HUES6 (cell line): ENCODE results near the gene RIN2.
"Not testable (repeated sequence)": the region's sequence is repeated elsewhere in the genome, so short reads cannot be mapped to it uniquely, and the experiment has no call there.

Experiments
- H3K27ac ChIP-seq: 2 replicates; pipeline ENCODE4 v1.7.0; 2013; ENCODE audit warnings: low read depth, mild to moderate bottlenecking, low read length, inconsistent platforms
- H3K27me3 ChIP-seq: 2 replicates; pipeline ENCODE4 v1.6.1; 2013; ENCODE audit warnings: low read length; ENCODE audit not compliant: control insufficient read depth, insufficient read depth
- H3K36me3 ChIP-seq: 2 replicates; pipeline ENCODE4 v1.6.1; 2013; ENCODE audit warnings: low read length; ENCODE audit not compliant: control insufficient read depth, insufficient read depth
- H3K4me1 ChIP-seq: 2 replicates; pipeline ENCODE4 v1.6.1; 2013; ENCODE audit warnings: low read length; ENCODE audit not compliant: control insufficient read depth, insufficient read depth
- H3K4me3 ChIP-seq: 2 replicates; pipeline ENCODE4 v1.5.1; 2013; ENCODE audit warnings: low read depth, low read length
- H3K9ac ChIP-seq: one replicate; pipeline ENCODE4 v1.6.1; 2013; ENCODE audit warnings: mild to moderate bottlenecking, low read length
- H3K9me3 ChIP-seq: 2 replicates; pipeline ENCODE4 v1.6.1; 2013; ENCODE audit warnings: low read depth, low read length; ENCODE audit not compliant: control insufficient read depth, insufficient read depth

RIN2 gene

GRCh38 chr20:19787366-19787765 lies 29.3 kb downstream of the RIN2 start:
- Histone ChIP-seq H3K27ac (no peak overlapping the region), H3K9me3 (no peaks in the 10 kb centered on the region), H3K9ac (no peak overlapping the region), H3K27me3 (no peaks in the 10 kb centered on the region), H3K36me3 (no peaks in the 10 kb centered on the region), H3K4me1 (peaks cover 19% of the 10 kb centered on the region), H3K4me3 (no peak overlapping the region)

GRCh38 chr20:19789009-19789408 lies 31.0 kb downstream of the RIN2 start:
- no peak overlapping the region for H3K9ac ChIP-seq

GRCh38 chr20:19789446-19789845 lies 31.4 kb downstream of the RIN2 start:
- Histone ChIP-seq H3K9ac (no peak overlapping the region), H3K27ac (no peak overlapping the region), H3K27me3 (no peaks in the 10 kb centered on the region), H3K9me3 (no peaks in the 10 kb centered on the region), H3K4me3 (no peak overlapping the region), H3K4me1 (peaks cover 18% of the 10 kb centered on the region), H3K36me3 (no peaks in the 10 kb centered on the region)

More at GRCh38 chr20:19789009-19789408, 31.0 kb downstream of the RIN2 start:
- H3K9me3 ChIP-seq = no peaks in the 10 kb centered on the region
- no peak overlapping the region for H3K27ac ChIP-seq
- peaks cover 19% of the 10 kb centered on the region for H3K4me1 ChIP-seq
- H3K36me3 ChIP-seq = no peaks in the 10 kb centered on the region
- no peaks in the 10 kb centered on the region for H3K27me3 ChIP-seq
- no peak overlapping the region for H3K4me3 ChIP-seq

GRCh38 chr20:19791887-19792286 lies 33.8 kb downstream of the RIN2 start:
- Histone ChIP-seq H3K9me3 (no peaks in the 10 kb centered on the region), H3K9ac (no peak overlapping the region), H3K36me3 (no peaks in the 10 kb centered on the region), H3K27me3 (no peaks in the 10 kb centered on the region), H3K27ac (no peak overlapping the region), H3K4me3 (no peak overlapping the region), H3K4me1 (no peaks in the 10 kb centered on the region)

- H3K36me3 ChIP-seq = no peaks in the 10 kb centered on the region
- H3K27me3 ChIP-seq = no peaks in the 10 kb centered on the region
- H3K9ac ChIP-seq = no peak overlapping the region
- H3K9me3 ChIP-seq = no peaks in the 10 kb centered on the region
- H3K27ac ChIP-seq = no peak overlapping the region
- no peaks in the 10 kb centered on the region for H3K4me1 ChIP-seq
- no peak overlapping the region for H3K4me3 ChIP-seq
Observed at GRCh38 chr20:19793716-19794115, 35.7 kb downstream of the RIN2 start.

GRCh38 chr20:19794941-19795340 lies 36.9 kb downstream of the RIN2 start:
- H3K27ac ChIP-seq = no peak overlapping the region
- H3K9me3 ChIP-seq = no peaks in the 10 kb centered on the region
- H3K4me1 ChIP-seq = no peaks in the 10 kb centered on the region
- no peaks in the 10 kb centered on the region for H3K36me3 ChIP-seq
- H3K27me3 ChIP-seq = no peaks in the 10 kb centered on the region
- no peak overlapping the region for H3K9ac ChIP-seq
- no peak overlapping the region for H3K4me3 ChIP-seq

- H3K27ac ChIP-seq = no peak overlapping the region
- H3K4me3 ChIP-seq = no peak overlapping the region
- no peaks in the 10 kb centered on the region for H3K9me3 ChIP-seq
- no peaks in the 10 kb centered on the region for H3K36me3 ChIP-seq
- no peaks in the 10 kb centered on the region for H3K4me1 ChIP-seq
- H3K9ac ChIP-seq = no peak overlapping the region
- H3K27me3 ChIP-seq = no peaks in the 10 kb centered on the region
Observed at GRCh38 chr20:19799325-19799724, 41.3 kb downstream of the RIN2 start.

- Histone ChIP-seq H3K9me3 (no peaks in the 10 kb centered on the region), H3K27me3 (no peaks in the 10 kb centered on the region), H3K27ac (no peak overlapping the region), H3K36me3 (no peaks in the 10 kb centered on the region), H3K9ac (no peak overlapping the region), H3K4me1 (no peaks in the 10 kb centered on the region), H3K4me3 (no peak overlapping the region)
Observed at GRCh38 chr20:19802099-19802491, 44.0 kb downstream of the RIN2 start.

GRCh38 chr20:19802492-19803158 lies 44.6 kb downstream of the RIN2 start:
- H3K9me3 ChIP-seq = no peaks in the 10 kb centered on the region
- H3K4me1 ChIP-seq = no peaks in the 10 kb centered on the region
- no peaks in the 10 kb centered on the region for H3K27me3 ChIP-seq
- no peak overlapping the region for H3K9ac ChIP-seq
- no peak overlapping the region for H3K4me3 ChIP-seq
- no peaks in the 10 kb centered on the region for H3K36me3 ChIP-seq
- no peak overlapping the region for H3K27ac ChIP-seq

GRCh38 chr20:19806276-19806675 lies 48.2 kb downstream of the RIN2 start:
- H3K27ac ChIP-seq, H3K4me3 ChIP-seq, H3K9ac ChIP-seq, H3K36me3 ChIP-seq, H3K27me3 ChIP-seq, H3K9me3 ChIP-seq, H3K4me1 ChIP-seq: not testable (repeated sequence)

GRCh38 chr20:19806806-19807190 lies 48.7 kb downstream of the RIN2 start:
- Histone ChIP-seq H3K27me3 (no peaks in the 10 kb centered on the region), H3K9me3 (no peaks in the 10 kb centered on the region), H3K4me1 (no peaks in the 10 kb centered on the region), H3K27ac (no peak overlapping the region), H3K4me3 (no peak overlapping the region), H3K9ac (no peak overlapping the region), H3K36me3 (no peaks in the 10 kb centered on the region)
